K562 (cell line): Measurements from ENCODE around the gene IMP4. TPM values are rescaled to one million over a fixed set of nuclear protein-coding genes. Genes with fewer than 3 reads are reported as not detected.

Experiments used
- FIP1L1 ChIP-seq: fragments of 200-400 bp; formaldehyde crosslinking; IDR thresholded peaks from 2 replicates; pipeline ENCODE4 v1.6.1; 2018; ENCODE audit warnings: mild to moderate bottlenecking, low read depth, low read length; ENCODE audit not compliant: poor library complexity, severe bottlenecking
- FOXK1 ChIP-seq: sonication (generic); formaldehyde crosslinking; IDR thresholded peaks from 2 replicates; pipeline ENCODE4 v1.8.0; 2022; ENCODE audit warnings: missing genetic modification reagents, mild to moderate bottlenecking, borderline replicate concordance
- HDAC8 ChIP-seq: fragments of 450-650 bp; IDR thresholded peaks from 2 replicates; pipeline ENCODE4 v1.6.1; 2016; ENCODE audit warnings: mild to moderate bottlenecking, missing genetic modification characterization, moderate library complexity, missing compliant biosample characterization
- ILK ChIP-seq: fragments of 450-650 bp; IDR thresholded peaks from 2 replicates; pipeline ENCODE4 v1.6.1; 2016; ENCODE audit warnings: missing genetic modification characterization, low read depth, mild to moderate bottlenecking, missing compliant biosample characterization, moderate library complexity, borderline replicate concordance
- JUNB ChIP-seq: fragments of 450-650 bp; formaldehyde crosslinking; conservative IDR thresholded peaks from 2 replicates; pipeline ENCODE4 v1.4.0; 2020; ENCODE audit warnings: mild to moderate bottlenecking
- KAT8 ChIP-seq: fragments of 450-650 bp; IDR thresholded peaks from 2 replicates; pipeline ENCODE4 v1.6.1; 2016; ENCODE audit warnings: low read depth, mild to moderate bottlenecking
- NR2C1 ChIP-seq, 2 experiments: fragments of 450-650 bp; IDR thresholded peaks; 2 replicates each; pipeline ENCODE4 v1.6.1; 2017; ENCODE audit warnings: mild to moderate bottlenecking in 2 of 2, antibody characterized with exemption in 1 of 2, inconsistent platforms in 1 of 2, missing compliant biosample characterization in 1 of 2, missing genetic modification characterization in 1 of 2
- RBM34 ChIP-seq: fragments of 200-400 bp; formaldehyde crosslinking; IDR thresholded peaks from 2 replicates; pipeline ENCODE4 v1.6.1; 2018; ENCODE audit warnings: low read length, borderline replicate concordance; ENCODE audit not compliant: insufficient read depth
- RFX1 ChIP-seq: fragments of 450-650 bp; IDR thresholded peaks from 2 replicates; pipeline ENCODE4 v1.6.1; 2016; ENCODE audit warnings: mild to moderate bottlenecking, moderate library complexity
- TAF9B ChIP-seq: fragments of 450-650 bp; IDR thresholded peaks from 2 replicates; pipeline ENCODE4 v1.6.1; 2018; ENCODE audit warnings: mild to moderate bottlenecking; ENCODE audit not compliant: partially characterized antibody
- ZNF408 ChIP-seq: fragments of 250-450 bp; sonication (Bioruptor Pico); IDR thresholded peaks from 2 replicates; pipeline ENCODE4 v1.4.0; 2020; ENCODE audit warnings: low read depth, mild to moderate bottlenecking, moderate library complexity
- polyA plus RNA-seq, 8 experiments: library from polyadenylated mRNA; depleted of rRNA in 4 of 8; stranded (reverse) in 5 of 8; unstranded in 3 of 8; fragments of >200 nt; fragmentation: Nextera tagmentation in 2 of 8; fragmentation: Illumina TruSeq in 1 of 8; extraction: Ambion mirVana in 2 of 8; extraction: Trizol in 1 of 8; gene quantifications; 2 replicates each; pipeline versions ENCODE4 v1.2.1 to v1.2.3, GENCODE V29; 2011 to 2014; ENCODE audit warnings: inconsistent platforms in 1 of 8, missing spikeins in 1 of 8
- total RNA-seq, 7 experiments: library from RNA; depleted of rRNA in 6 of 7; stranded (reverse); fragments of >200 nt in 6 of 7; fragmentation: Illumina TruSeq in 2 of 7; extraction: Trizol in 2 of 7; gene quantifications; 2 replicates each; pipeline versions ENCODE4 v1.2.1 to v1.2.3, GENCODE V29; 2011 to 2021; ENCODE audit warnings: low replicate concordance in 1 of 7
- TF ChIP-seq, protein P1 (sequence below): sonication (generic); formaldehyde crosslinking; IDR thresholded peaks from 2 replicates; pipeline ENCODE4 v1.8.1; 2023; ENCODE audit warnings: mild to moderate bottlenecking, missing genetic modification reagents, moderate library complexity
- TF ChIP-seq, protein P2 (sequence below): sonication (generic); formaldehyde crosslinking; IDR thresholded peaks from 2 replicates; pipeline ENCODE4 v1.8.0; 2023; ENCODE audit warnings: missing genetic modification reagents, mild to moderate bottlenecking, borderline replicate concordance
- TF ChIP-seq, protein P3 (sequence below): fragments of 250-450 bp; sonication (Bioruptor Pico); IDR thresholded peaks from 2 replicates; pipeline ENCODE4 v1.5.0; 2021
- TF ChIP-seq, protein P4 (sequence below): sonication (generic); formaldehyde crosslinking; IDR thresholded peaks from 2 replicates; pipeline ENCODE4 v1.8.0; 2022; ENCODE audit warnings: mild to moderate bottlenecking, missing genetic modification reagents, borderline replicate concordance

IMP4 gene
- total and polyA plus RNA-seq, 9 of the 15 experiments (the other 6 are each of a cell fraction or from before 2014, with no cell fraction given), result 35.4 to 209 (median 100.0) TPM

DNA sequence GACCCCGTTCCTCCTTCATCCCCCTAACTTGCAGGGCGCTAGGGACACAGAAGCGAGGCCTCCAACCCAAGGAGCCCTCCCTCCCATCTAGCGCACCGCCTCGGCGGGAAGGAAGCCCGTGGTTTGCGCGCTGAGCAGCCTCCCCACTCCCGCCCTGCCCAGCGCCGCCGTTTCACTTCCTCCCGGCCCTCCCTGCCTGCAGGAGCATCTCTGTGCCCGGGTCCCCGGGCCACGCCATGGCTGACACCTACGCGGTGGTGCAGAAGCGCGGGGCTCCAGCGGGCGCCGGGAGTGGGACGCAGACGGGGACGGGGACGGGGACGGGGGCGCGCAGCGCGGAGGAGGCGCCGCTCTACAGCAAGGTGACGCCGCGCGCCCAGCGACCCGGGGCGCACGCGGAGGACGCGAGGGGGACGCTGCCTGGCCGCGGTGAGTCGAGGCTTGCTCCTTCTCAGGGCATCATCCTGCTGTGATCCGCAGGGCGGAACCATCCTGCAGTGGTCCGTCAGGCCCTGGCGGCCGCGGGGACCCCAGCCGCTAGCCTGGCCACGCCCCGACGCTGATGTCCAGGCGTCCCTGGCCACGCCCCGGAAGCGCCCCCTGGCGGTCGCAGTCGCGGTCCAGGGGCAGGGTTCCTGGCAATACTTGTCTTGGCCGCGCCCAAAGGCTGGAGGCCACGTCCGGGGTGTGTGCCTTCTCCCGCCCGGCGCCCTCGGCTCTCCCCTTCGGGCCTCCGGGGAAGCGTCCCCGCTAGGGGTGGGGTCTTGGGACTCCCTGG, 29.5 kb downstream of the IMP4 start (continued):
- TF ChIP-seq, protein P1, sequence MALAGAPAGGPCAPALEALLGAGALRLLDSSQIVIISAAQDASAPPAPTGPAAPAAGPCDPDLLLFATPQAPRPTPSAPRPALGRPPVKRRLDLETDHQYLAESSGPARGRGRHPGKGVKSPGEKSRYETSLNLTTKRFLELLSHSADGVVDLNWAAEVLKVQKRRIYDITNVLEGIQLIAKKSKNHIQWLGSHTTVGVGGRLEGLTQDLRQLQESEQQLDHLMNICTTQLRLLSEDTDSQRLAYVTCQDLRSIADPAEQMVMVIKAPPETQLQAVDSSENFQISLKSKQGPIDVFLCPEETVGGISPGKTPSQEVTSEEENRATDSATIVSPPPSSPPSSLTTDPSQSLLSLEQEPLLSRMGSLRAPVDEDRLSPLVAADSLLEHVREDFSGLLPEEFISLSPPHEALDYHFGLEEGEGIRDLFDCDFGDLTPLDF, result no peak
- TF ChIP-seq HDAC8 (peak; percentile 60; the same call in 1 of the 2 replicates), NR2C1 (IDR thresholded peaks at IDR 0.05) (no peak), NR2C1 (tag; IDR thresholded peaks at IDR 0.05) (no peak), ILK (no peak), RBM34 (0 out of 2 replicates have a peak, but pooled peaks have one; percentile 81), RFX1 (no peak), KAT8 (no peak), ZNF408 (CRISPR knock-in tag) (no peak), FOXK1 (CRISPR knock-in tag) (no peak), FIP1L1 (peak; percentile 97), JUNB (CRISPR knock-in tag) (no peak), TAF9B (peak; percentile 28)
- TF ChIP-seq, protein P2, sequence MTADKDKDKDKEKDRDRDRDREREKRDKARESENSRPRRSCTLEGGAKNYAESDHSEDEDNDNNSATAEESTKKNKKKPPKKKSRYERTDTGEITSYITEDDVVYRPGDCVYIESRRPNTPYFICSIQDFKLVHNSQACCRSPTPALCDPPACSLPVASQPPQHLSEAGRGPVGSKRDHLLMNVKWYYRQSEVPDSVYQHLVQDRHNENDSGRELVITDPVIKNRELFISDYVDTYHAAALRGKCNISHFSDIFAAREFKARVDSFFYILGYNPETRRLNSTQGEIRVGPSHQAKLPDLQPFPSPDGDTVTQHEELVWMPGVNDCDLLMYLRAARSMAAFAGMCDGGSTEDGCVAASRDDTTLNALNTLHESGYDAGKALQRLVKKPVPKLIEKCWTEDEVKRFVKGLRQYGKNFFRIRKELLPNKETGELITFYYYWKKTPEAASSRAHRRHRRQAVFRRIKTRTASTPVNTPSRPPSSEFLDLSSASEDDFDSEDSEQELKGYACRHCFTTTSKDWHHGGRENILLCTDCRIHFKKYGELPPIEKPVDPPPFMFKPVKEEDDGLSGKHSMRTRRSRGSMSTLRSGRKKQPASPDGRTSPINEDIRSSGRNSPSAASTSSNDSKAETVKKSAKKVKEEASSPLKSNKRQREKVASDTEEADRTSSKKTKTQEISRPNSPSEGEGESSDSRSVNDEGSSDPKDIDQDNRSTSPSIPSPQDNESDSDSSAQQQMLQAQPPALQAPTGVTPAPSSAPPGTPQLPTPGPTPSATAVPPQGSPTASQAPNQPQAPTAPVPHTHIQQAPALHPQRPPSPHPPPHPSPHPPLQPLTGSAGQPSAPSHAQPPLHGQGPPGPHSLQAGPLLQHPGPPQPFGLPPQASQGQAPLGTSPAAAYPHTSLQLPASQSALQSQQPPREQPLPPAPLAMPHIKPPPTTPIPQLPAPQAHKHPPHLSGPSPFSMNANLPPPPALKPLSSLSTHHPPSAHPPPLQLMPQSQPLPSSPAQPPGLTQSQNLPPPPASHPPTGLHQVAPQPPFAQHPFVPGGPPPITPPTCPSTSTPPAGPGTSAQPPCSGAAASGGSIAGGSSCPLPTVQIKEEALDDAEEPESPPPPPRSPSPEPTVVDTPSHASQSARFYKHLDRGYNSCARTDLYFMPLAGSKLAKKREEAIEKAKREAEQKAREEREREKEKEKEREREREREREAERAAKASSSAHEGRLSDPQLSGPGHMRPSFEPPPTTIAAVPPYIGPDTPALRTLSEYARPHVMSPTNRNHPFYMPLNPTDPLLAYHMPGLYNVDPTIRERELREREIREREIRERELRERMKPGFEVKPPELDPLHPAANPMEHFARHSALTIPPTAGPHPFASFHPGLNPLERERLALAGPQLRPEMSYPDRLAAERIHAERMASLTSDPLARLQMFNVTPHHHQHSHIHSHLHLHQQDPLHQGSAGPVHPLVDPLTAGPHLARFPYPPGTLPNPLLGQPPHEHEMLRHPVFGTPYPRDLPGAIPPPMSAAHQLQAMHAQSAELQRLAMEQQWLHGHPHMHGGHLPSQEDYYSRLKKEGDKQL (CRISPR knock-in tag), result no peak
- TF ChIP-seq, protein P3, sequence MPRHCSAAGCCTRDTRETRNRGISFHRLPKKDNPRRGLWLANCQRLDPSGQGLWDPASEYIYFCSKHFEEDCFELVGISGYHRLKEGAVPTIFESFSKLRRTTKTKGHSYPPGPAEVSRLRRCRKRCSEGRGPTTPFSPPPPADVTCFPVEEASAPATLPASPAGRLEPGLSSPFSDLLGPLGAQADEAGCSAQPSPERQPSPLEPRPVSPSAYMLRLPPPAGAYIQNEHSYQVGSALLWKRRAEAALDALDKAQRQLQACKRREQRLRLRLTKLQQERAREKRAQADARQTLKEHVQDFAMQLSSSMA (CRISPR knock-in tag), result no peak
- TF ChIP-seq, protein P4, sequence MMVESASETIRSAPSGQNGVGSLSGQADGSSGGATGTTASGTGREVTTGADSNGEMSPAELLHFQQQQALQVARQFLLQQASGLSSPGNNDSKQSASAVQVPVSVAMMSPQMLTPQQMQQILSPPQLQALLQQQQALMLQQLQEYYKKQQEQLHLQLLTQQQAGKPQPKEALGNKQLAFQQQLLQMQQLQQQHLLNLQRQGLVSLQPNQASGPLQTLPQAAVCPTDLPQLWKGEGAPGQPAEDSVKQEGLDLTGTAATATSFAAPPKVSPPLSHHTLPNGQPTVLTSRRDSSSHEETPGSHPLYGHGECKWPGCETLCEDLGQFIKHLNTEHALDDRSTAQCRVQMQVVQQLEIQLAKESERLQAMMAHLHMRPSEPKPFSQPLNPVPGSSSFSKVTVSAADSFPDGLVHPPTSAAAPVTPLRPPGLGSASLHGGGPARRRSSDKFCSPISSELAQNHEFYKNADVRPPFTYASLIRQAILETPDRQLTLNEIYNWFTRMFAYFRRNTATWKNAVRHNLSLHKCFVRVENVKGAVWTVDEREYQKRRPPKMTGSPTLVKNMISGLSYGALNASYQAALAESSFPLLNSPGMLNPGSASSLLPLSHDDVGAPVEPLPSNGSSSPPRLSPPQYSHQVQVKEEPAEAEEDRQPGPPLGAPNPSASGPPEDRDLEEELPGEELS (CRISPR knock-in tag), result peak; percentile 56; the same call in 1 of the 2 replicates
